Fibroblast of skin of right biceps (primary cell): ENCODE measurements around the gene ZNF620.
"Not testable (repeated sequence)": the region's sequence is repeated elsewhere in the genome, so short reads cannot be mapped to it uniquely, and the experiment has no call there.

Source experiments
- DNase-seq: peaks from one replicate; pipeline ENCODE4 v3.0.0-alpha.2; 2013

Gene ZNF620

DNA sequence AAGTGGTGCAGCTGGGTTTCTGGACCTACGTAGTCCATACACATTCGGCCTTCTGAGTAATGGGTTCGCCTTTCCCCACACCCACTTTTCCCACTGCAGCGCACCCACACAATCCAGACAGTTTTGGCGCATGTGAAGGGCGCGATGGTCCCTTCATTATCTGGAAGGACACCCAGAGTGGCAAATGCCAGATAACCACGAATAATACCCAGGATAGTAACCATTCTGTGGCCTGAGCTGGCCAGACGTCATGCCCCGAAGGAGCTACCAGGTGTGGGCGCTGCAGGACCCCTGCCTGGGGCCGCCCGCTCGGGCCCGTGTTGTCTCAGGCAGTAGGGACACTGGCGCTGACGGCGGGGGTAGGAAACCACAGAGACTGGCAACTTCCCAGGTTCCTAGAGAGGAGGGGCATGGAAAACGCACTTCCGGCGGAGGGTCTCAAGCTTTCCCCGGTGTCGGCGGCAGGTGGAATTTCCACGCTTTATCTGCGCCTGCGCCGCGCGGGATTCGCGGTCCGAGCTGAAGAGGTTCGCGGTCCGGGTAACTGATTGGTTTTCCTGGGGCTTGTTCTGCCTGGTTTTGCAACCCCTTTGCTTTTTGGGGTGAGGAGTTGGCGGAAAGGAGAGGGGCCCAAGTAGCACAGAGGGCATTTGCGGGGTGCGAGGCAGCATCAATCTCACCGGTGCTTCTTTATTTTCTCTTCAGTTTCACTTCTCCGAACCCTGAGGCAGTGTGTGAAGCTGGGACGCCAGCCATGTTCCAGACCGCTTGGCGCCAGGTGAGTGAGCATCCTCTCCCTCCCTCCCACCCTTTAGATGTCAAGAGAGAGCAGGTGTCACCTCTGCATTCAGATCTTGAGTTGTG is at the start of gene ZNF620:
Gene ZNF620 (plus strand): TSS at position 441 of the 864 bp plus-strand sequence. CDS start 314 bp downstream, at position 755.
- peak; percentile 53 for DNase-seq

DNA sequence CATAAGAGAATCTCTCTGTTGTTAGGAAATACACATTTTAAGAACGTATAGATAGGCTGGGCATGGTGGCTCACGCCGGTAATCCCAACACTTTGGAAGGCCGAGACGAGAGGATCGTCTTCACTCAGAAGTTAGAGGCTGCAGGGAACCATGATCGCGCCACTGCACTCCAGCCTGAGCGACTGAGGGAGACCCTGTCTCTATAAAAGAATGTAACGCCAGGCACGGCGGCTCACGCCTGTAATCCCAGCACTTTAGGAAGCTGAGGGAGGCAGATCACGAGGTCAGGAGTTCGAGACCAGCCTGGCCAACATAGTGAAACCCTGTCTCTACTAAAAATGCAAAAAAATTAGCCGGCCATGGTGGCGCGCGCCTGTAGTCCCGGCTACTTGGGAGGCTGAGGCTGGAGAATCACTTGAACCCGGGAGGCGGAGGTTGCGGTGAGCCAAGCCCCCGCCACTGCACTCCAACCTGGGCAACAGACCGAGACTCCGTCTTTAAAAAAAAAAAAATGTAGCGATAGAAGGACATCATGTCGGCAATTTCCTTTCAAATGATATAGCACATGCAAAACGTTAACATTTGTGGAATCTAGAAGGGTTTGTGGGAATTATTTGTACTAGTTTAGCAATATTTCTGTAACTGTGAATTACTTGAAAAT is 49.4 kb upstream of the ZNF620 start:
- DNase-seq = no peak

DNA sequence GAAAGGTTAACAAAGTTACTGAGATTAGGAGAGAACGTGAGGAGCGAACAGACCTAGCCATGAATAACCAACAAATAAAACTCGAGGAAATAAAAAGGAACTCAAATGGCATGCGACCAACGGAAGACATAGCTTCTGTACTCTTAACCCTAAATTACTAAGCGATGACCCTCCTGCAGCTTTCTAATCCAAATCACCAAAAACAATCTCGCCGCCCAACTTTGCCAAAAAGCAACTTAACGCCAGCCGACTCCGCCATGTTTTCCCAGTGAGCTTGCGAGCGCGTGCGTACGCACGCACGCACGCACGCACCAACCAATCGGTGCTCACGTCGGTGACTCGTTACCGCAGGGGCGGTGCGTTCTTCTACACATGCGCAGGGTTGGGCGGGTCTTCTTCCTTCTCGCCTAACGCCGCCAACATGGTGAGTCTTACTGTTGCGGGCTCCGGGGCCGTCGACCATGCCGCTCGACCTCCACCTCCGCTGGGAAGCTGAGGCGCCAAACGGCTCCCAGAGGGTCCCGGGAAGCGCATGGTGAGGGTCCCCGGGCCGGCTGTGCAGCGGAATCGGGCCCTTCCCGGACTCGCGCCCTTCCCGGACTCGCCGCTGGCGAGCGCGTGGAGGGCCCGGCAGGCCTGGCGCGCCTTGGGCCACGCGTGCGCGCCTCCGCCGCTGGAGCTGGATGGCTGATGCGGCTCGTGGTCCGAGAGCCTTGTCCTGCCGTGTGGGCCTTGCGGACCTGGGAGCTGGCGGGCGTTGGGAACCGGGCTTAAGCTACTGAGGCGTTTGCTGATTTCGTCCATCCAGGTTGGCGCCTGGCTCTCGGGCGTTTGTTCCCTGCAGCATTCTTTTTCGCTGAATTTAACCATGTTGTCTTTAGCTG is 48.7 kb upstream of the ZNF620 start, which contains the start of gene RPL14:
Gene RPL14 (plus strand): TSS at position 400 of the 884 bp plus-strand sequence. CDS start 133 bp downstream, at position 533.
- DNase-seq = peak; percentile 96

DNA sequence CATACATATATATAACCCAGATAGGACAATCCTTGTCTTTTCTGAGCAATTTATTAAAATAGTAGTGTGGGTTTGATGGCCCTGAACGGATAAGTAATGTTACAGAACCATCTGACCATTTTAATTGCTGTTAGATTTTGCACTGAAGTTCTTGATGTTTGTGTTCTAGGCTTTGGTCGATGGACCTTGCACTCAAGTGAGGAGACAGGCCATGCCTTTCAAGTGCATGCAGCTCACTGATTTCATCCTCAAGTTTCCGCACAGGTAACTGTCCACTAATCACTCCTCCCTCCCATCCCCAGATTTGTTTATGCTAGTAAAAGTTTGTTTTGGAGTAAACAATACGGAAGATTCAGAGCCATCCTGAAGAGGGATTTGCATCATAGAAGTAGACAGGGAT is 47.4 kb upstream of the ZNF620 start:
- no peak for DNase-seq

DNA sequence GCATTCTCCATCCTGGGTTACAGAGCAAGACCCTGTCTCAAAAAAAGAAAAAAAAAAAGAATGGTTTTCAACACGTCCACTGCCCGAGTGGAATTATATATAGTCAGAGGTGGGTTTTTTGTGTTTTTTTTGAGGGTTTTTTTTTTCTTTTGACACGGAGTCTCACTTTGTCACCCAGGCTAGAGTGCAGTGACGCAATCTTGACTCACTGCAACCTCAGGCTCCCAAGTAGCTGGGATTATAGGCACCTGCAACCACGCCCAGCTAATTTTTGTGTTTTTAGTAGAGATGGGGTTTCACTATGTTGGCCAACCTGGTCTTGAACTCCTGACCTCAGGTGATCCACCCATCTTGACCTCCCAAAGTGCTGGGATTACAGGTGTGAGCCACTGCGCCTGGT is 45.4 kb upstream of the ZNF620 start:
- not testable (repeated sequence) for DNase-seq

DNA sequence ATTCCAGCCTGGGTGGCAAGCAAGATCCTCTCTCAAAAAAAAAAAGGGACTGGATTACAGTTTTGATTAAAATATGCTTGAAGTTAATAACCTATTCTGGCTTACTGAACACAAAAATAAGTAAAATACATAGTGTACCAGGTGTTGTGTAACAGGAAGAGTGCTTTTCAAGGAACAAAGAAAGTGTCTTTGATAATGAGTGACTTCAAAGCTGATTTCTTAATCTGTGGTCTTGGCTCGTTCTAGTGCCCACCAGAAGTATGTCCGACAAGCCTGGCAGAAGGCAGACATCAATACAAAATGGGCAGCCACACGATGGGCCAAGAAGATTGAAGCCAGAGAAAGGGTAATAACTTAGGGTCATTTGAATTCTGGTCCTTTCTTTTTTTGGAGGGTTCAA is 44.7 kb upstream of the ZNF620 start:
- no peak for DNase-seq

DNA sequence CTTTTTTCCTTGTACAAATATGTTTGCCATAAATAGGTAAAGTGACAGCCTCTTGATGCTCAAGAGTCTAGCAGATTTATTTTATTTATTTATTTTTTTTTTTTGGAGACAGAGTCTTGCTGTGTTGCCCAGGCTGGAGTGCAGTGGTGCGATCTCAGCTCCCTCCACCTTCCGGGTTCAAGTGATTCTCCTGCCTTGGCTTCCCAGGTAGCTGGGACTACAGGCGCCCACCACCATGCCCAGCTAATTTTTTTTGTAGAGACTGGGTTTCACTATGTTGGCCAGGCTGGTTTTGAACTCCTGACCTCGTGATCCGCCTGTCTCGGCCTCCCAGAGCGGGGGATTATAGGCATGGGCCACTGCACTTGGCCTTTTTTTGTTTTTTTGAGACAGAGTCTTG is 43.0 kb upstream of the ZNF620 start:
- not testable (repeated sequence) for DNase-seq

DNA sequence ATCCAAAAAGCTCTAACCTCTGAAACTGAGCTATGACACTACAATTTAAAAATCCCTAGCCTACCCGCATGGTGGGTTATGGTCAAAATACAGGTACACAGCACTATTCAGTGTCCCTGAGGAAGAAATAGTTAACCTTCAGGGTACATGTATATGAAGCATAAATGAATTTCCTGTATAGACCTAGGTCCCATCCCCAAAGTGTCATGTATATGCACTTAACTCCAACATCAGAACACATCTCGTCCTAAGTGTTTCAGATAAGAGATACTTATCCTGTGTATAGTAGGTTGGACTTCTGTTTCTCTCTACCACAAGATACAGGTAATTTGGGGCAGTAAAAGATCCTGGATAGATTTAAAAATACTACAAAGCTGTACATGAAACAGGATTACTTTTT is 42.3 kb upstream of the ZNF620 start:
- DNase-seq = no peak

DNA sequence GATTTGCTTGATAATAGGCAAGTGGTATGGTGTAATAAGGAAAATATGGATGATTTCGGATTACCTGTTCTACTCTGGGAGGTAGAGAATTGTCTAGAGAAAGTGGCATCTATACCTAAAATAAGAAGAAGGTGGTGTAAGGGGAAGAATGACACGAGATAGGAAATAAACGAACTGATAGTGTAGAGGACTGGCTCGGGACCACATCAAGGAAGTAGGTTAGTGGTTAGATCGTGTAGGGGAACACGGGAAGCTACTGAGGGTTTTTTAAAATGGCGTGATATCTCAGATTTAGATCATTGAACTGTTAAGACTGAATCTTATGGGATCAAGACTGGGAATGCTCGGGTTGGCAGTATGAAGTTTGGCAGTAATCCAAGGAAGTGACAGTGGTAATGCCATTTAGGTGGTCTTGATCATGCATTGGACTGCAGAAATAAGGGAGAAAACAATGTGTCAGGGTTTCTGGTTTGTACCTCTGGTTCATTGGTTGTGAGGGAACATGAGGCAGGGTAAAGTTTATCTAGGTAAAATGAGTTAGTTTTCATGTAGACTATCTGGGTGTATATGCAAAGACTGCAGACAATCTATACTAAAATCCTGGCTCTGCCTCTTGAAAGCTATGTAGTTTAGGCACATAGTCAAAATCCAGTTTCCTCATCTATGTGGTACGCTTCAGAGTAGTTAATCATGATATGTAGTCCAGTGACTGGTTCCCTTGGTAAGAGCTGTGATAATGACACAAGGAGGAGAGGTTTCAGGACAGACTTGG is 41.3 kb upstream of the ZNF620 start:
- no peak for DNase-seq

DNA sequence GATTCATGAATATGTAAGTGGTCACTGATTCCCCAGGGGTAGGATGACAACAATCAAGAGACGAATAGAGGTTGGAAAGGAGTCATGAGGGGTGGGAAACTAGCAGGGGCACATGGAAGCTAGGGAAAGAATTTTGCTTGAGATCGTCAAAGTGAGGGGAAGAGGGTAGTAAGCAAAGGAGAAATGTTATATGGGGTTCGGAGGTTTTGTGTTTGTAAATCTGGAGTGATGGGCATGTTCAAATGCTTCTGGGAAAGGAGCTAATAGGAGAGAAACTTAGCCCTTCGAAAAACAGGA is 40.8 kb upstream of the ZNF620 start:
- DNase-seq = no peak

DNA sequence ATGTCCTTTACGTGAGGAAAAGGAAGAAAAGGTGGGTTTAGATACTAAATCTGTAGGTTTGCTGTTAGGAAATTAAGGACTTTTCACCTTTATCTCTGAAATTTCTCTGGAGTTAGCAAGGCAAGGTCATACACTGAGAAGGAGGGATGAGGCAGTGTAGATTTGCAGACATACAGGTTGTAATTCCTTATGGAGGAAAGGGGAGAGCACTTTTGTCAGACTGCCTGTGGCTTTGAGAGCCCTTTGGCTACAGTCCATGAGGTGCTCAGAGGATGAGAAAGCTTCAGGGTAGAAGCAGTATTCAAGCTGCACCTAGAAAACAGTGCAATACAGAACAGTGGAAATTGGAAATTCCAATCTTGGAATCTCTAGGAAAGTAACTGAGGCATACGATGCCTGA is 40.4 kb upstream of the ZNF620 start:
- no peak for DNase-seq

DNA sequence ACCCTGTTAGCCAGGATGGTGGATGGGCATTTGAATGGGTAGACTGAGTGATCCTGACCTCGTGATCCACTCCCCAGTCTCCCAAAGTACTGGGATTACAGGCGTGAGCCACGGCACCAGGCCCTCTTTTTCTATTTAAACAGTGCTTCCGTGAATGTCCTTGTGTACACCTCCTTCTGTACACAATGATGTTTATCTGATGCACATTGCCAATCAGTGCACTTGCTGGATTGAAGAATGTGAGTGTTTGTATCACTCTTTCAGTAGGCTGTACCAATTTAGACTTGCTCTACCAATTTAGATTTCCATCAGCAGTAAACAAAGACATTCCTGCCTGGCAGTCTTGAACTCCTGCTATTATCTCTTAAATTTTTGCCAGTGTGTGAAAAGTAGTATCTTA is 37.8 kb upstream of the ZNF620 start:
- no peak for DNase-seq

DNA sequence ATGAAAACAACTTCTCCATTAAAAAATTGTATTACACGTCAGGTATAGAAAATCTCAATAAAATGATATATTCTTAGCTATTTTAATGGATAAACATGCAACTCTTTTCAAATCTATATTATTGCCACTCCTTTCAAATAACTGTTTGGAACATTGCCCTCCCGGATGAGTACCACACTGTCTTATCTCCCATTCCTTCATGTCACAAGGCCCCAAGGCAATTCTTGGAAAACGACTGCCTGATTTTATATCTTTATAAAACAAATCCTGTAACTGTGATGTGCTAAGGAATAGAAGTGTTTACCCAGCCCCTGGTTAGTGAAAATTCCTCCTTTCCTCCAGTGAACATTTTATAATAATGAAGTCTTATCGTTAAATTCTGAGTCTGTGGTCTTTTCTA is 35.1 kb upstream of the ZNF620 start:
- DNase-seq = no peak

DNA sequence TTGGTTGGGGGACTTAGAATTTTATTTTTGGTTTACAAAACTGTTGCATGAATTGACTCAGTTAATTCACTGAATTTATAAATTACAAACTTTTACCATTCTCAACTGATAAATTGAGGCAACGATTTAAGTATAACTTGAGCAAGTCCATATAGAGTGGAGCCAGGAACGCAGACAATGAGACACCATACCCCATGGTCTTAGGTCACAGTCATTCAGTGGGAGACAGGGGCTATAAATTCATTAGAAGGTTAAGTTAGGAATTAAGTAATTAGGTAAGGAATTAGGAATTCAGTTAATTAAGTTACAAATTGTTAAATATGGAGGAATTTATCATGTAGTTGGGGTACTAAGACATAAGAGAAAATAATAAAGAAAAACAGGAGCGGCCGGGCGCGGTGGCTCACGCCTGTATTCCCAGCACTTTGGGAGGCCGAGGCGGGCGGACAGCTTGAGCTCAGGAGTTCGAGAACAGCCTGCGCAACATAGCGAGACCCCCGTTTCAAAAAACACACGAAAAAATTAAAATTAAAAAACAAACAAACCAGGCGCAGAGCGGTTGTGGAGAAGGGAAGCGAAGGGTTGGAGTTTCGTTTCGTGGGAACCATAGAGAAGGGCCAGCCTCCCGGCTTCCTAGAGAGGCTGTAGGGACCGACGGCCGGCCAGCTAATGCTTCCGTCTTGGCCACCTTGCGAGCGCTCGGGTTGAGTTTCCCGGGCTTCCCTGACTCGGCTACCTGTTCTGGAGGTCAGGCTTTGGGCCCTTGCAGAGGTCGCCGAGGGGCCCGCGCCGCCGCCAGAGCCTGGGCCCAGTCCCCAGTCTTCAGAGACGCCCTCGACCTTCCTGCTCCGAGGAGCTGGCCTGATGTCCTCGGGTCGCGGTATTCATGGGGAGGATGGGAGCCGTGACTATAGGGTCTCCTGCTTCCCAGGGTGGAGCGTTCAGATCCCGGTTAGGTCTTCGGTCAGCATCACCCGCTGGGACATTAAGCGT is 29.1 kb upstream of the ZNF620 start, which contains the start of gene ZNF619:
Gene ZNF619 (plus strand): TSS at position 645 of the 993 bp plus-strand sequence. CDS start 858 bp downstream, outside the sequence.
- peak; percentile 76 for DNase-seq

DNA sequence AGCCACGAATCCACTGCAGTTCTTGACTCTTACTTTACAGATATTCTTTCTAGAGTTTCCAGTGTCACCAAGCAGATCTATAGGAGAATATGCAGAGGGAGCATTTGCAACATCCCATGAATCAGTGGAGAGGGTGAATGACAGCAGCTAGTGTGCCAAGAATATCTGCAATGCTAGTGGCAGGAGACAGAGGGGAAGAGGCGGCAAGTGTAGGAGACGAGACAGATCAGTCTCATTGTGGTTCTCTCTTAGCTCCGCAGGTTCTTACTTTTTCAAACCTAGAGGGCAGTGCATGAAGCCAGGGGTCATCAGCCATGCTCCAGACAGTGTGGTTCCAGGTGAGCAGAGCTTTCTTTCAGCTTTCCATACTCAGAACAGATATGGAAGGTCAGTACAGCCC is 28.2 kb upstream of the ZNF620 start:
- DNase-seq = peak; percentile 10

DNA sequence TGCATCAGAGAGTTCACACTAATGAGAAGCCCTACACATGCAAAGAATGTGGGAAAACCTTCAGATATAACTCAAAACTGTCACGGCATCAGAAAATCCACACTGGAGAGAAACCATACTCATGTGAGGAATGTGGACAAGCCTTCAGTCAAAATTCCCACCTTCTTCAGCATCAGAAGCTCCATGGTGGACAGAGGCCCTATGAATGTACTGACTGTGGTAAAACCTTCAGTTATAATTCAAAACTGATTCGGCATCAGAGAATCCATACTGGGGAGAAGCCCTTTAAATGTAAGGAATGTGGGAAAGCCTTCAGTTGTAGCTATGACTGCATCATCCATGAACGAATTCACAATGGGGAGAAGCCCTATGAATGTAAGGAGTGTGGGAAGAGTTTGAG is 18.7 kb upstream of the ZNF620 start:
- no peak for DNase-seq

DNA sequence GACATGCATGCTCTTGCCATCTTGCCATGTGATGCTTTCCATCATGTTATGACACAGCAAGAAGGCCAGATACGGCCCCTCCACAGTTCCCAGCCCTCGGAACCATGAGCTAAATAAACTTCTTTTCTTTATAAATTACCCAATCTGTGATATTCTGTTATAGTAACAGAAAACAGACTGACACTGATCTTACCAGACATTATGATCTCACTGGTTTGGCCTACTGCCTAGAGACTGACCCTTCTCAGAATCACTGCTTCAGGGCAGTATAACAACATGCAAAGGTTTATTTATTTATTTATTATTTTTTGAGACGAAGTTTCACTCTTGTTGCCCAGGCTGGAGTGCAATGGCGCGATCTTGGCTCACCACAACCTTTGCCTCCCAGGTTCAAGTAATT is 14.9 kb upstream of the ZNF620 start:
- DNase-seq = no peak

DNA sequence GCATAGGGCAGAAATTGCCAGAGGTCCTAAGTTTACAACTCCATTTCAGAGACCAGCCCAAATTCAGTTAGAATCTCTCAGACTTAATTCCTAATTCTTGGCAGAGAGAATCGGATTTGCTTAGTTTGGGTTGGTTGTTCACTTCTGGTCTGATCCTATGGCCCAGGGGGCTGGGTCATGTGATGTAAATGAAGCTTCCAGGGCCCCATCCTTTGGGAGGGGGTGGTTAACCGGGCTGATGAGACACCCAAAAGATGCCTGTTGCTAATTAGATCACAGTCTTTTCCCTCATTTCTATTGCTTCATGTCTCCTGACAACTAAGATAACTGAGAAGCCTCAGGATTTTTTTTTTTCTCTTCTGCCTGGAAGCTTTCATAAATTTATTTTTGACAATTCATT is 11.1 kb upstream of the ZNF620 start:
- DNase-seq = peak; percentile 14

DNA sequence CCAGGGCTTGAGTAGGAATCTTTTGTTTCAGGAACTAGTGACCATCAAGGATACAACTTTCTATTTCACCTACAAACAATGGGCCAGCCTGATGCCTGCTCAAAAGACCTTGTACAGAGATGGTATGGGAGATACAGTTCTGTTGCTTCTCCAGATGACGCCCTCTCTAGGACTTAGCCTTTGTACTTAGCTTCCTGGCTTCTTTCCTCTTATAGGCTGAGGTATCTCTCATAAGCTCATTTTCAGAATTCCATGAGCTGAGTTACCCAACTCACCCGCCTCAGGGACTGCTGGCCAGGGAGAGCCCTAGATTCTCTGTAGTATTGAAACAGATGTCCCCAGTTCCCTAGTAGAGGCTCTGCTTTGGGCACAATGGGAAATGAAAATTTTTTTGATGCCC is 8.6 kb upstream of the ZNF620 start:
- no peak for DNase-seq

DNA sequence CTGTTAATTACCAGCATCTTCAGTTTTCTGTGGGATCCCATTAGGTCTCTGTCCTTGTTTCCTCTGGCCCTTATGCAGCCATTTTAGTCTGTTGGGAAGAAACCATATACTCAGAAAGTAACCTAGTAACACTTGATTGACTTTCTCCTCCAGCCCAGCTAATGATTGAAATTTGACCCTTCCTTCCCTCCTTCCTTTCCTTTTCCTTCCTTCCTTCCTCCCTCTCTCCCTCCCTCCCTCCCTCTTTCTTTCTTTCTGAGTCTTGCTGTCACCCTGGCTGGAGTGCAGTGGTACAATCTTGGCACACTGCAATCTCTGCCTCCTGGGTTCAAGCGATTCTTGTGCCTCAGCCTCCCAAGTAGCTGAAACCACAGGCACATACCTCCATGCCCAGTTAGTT is 5.9 kb upstream of the ZNF620 start:
- no peak for DNase-seq

DNA sequence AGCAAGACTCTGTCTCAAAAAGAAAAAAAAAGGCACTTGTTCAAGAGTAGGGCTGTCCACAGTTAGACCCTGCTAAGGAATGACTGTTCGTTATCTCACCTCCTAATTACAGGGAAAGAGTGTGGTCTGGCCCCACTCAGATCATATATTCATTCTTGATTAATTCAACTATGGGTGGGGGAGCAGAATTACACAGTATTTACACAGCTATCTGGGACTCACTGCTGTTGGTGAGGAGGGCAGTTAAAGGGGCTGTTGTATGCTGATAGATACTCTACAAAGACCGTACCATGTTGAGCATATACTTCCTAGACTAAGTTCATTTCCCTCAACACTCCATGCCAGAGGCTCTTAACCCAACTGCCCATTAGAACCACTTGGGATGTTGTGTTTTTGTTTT is 3.8 kb upstream of the ZNF620 start:
- DNase-seq = no peak
